ENCODE results near the gene C8B.

C8B gene

GRCh38 chr1:56927171-56927570 is 38.6 kb downstream of the C8B start:
- Histone ChIP-seq H3K36me3 (no peaks in the 10 kb centered on the region), H3K9me3 (replicated peaks in 1 of 11) (peaks cover 0 to 5% (median 0%) of the 10 kb centered on the region in 11 experiments; a peak in 1 of 22 replicates), H3K27me3 (no peaks in the 10 kb centered on the region), H3K27ac (no peak overlapping the region), H3K4me3 (no peak overlapping the region), H3K9ac (no peak overlapping the region), H3K4me2 (no peak overlapping the region), H3K4me1 (no peaks in the 10 kb centered on the region), H4K20me1 (no peaks in the 10 kb centered on the region; a peak in 1 of 22 replicates)
- no peak for TF ChIP-seq Cebpa-rat (IDR thresholded peaks at IDR 0.05)

DNA sequence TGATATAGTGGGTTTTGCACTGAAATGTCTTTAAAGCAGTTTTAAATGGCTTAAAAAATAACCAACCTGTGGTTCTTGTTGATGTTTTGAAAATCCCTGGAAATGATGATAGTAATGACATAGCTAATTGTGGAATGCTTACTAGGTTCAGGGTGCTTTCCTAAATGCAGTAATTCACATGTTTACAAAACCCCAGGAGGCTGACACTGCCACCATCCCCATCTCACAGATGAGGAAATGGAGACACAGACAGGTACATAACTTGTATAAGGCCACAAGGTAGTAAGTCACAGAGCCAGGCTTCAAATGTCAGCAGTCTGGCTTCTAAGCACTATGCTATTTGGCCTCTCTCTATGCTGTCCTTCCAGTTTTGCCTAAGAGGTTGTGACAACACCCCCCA is 40.6 kb downstream of the C8B start:
- peaks cover 0 to 18% (median 13%) of the 10 kb centered on the region in 10 experiments; a peak in 15 of 20 replicates for H3K4me1 ChIP-seq
- H3K9ac ChIP-seq = no peak overlapping the region
- peaks cover 0 to 5% (median 0%) of the 10 kb centered on the region in 11 experiments; a peak in 1 of 22 replicates for H3K9me3 ChIP-seq (replicated peaks in 1 of 11)
- TF ChIP-seq Cebpa-rat (IDR thresholded peaks at IDR 0.05) = no peak
- H3K4me2 ChIP-seq = no peak overlapping the region
- no peak overlapping the region for H3K27ac ChIP-seq
- no peaks in the 10 kb centered on the region for H3K36me3 ChIP-seq
- H3K4me3 ChIP-seq = no peak overlapping the region
- H3K27me3 ChIP-seq = no peaks in the 10 kb centered on the region
- H4K20me1 ChIP-seq = no peaks in the 10 kb centered on the region; a peak in 1 of 22 replicates

GRCh38 chr1:56924116-56924515 is 41.7 kb downstream of the C8B start:
- H3K27me3 ChIP-seq = no peaks in the 10 kb centered on the region
- no peak overlapping the region for H3K4me3 ChIP-seq
- no peak overlapping the region for H3K27ac ChIP-seq
- H3K9me3 ChIP-seq (replicated peaks in 1 of 11) = peaks cover 0 to under 1% (median 0%) of the 10 kb centered on the region in 11 experiments; a peak in 1 of 22 replicates
- no peak overlapping the region for H3K4me2 ChIP-seq
- TF ChIP-seq Cebpa-rat (IDR thresholded peaks at IDR 0.05) = no peak
- H3K9ac ChIP-seq = no peak overlapping the region
- peaks cover 0 to 21% (median 15%) of the 10 kb centered on the region in 10 experiments; a peak in 15 of 20 replicates for H3K4me1 ChIP-seq
- no peaks in the 10 kb centered on the region; a peak in 1 of 22 replicates for H4K20me1 ChIP-seq
- H3K36me3 ChIP-seq = no peaks in the 10 kb centered on the region

GRCh38 chr1:56923201-56923600 is 42.6 kb downstream of the C8B start:
- Histone ChIP-seq H3K9ac (no peak overlapping the region), H3K4me3 (no peak overlapping the region)

GRCh38 chr1:56922507-56922906 is 43.3 kb downstream of the C8B start:
- no peak overlapping the region for H3K9ac ChIP-seq
- TF ChIP-seq Cebpa-rat (IDR thresholded peaks at IDR 0.05) = no peak
- no peak overlapping the region for H3K4me3 ChIP-seq
- no peaks in the 10 kb centered on the region for H3K36me3 ChIP-seq
- H3K4me1 ChIP-seq = peaks cover 0 to 21% (median 15%) of the 10 kb centered on the region in 10 experiments; a peak in 15 of 20 replicates
- no peaks in the 10 kb centered on the region for H3K27me3 ChIP-seq
- no peak overlapping the region for H3K27ac ChIP-seq
- no peaks in the 10 kb centered on the region for H3K9me3 ChIP-seq (replicated peaks in 1 of 11)
- H3K4me2 ChIP-seq = no peak overlapping the region
- H4K20me1 ChIP-seq = no peaks in the 10 kb centered on the region; a peak in 1 of 22 replicates

More at GRCh38 chr1:56923201-56923600, 42.6 kb downstream of the C8B start:
- TF ChIP-seq Cebpa-rat (IDR thresholded peaks at IDR 0.05) = no peak
- Histone ChIP-seq H3K4me2 (no peak overlapping the region), H4K20me1 (no peaks in the 10 kb centered on the region; a peak in 1 of 22 replicates), H3K36me3 (no peaks in the 10 kb centered on the region), H3K27ac (no peak overlapping the region), H3K9me3 (replicated peaks in 1 of 11) (no peaks in the 10 kb centered on the region; a peak in 1 of 22 replicates), H3K4me1 (peaks cover 0 to 21% (median 15%) of the 10 kb centered on the region in 10 experiments; a peak in 15 of 20 replicates), H3K27me3 (no peaks in the 10 kb centered on the region)

DNA sequence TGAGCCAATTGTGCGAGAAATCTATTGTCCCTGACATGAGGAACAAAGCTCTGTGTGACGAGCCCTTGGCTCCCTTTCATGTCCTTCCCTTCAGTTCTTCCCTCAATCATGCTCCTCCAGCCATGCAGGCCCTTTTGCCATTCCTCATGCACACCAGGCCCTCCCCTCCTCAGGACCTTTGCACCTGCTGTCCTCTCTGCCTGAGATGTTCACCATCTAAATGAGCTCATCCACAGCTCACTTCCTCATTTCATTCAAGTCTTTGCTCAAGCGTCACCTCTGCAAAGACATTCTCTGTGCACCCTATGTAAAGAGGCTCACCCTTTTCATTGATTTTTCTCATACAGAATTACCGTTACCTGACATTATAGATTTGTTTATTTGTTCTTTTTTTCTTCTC is 43.7 kb downstream of the C8B start:
- no peak overlapping the region for H3K4me2 ChIP-seq
- no peak for TF ChIP-seq Cebpa-rat (IDR thresholded peaks at IDR 0.05)
- no peaks in the 10 kb centered on the region; a peak in 1 of 22 replicates for H4K20me1 ChIP-seq
- H3K4me1 ChIP-seq = peaks cover 0 to 21% (median 15%) of the 10 kb centered on the region in 10 experiments; a peak in 15 of 20 replicates
- no peaks in the 10 kb centered on the region for H3K36me3 ChIP-seq
- H3K9ac ChIP-seq = no peak overlapping the region
- no peaks in the 10 kb centered on the region for H3K27me3 ChIP-seq
- H3K9me3 ChIP-seq (replicated peaks in 1 of 11) = no peaks in the 10 kb centered on the region
- peak overlapping the region in 2 of 11 experiments; percentile 35 to 60; a peak in 3 of 22 replicates for H3K27ac ChIP-seq
- H3K4me3 ChIP-seq = no peak overlapping the region

- Histone ChIP-seq H3K27ac (peak overlapping the region in 3 of 11 experiments; percentile 23 to 60 (median 35); a peak in 5 of 22 replicates), H3K4me2 (peak overlapping the region in 4 of 11 experiments; percentile 6 to 47 (median 22); a peak in 2 of 22 replicates), H3K36me3 (no peaks in the 10 kb centered on the region), H3K27me3 (no peaks in the 10 kb centered on the region), H3K4me3 (no peak overlapping the region), H3K9me3 (replicated peaks in 1 of 11) (no peaks in the 10 kb centered on the region), H3K4me1 (peaks cover 0 to 21% (median 15%) of the 10 kb centered on the region in 10 experiments; a peak in 15 of 20 replicates), H4K20me1 (no peaks in the 10 kb centered on the region; a peak in 1 of 22 replicates), H3K9ac (no peak overlapping the region)
- no peak for TF ChIP-seq Cebpa-rat (IDR thresholded peaks at IDR 0.05)
These were observed 44.3 kb downstream of the C8B start for GRCh38 chr1:56921479-56921878.

- peak overlapping the region in 9 of 11 experiments; percentile 6 to 59 (median 45); a peak in 15 of 22 replicates for H3K4me2 ChIP-seq
- H4K20me1 ChIP-seq = no peaks in the 10 kb centered on the region; a peak in 1 of 22 replicates
- no peak overlapping the region for H3K9ac ChIP-seq
- no peaks in the 10 kb centered on the region for H3K36me3 ChIP-seq
- H3K27ac ChIP-seq = peak overlapping the region in 3 of 11 experiments; percentile 35 to 60 (median 39); a peak in 6 of 22 replicates
- H3K4me1 ChIP-seq = peaks cover 0 to 28% (median 20%) of the 10 kb centered on the region in 10 experiments; a peak in 15 of 20 replicates
- H3K27me3 ChIP-seq = no peaks in the 10 kb centered on the region
- no peak overlapping the region for H3K4me3 ChIP-seq
- TF ChIP-seq Cebpa-rat (IDR thresholded peaks at IDR 0.05) = peak in 1 of 11 experiments; percentile 71; a peak in 2 of 22 replicates
- no peaks in the 10 kb centered on the region for H3K9me3 ChIP-seq (replicated peaks in 1 of 11)
These were observed 45.2 kb downstream of the C8B start for GRCh38 chr1:56920591-56921001.

GRCh38 chr1:56917356-56917755 is 48.5 kb downstream of the C8B start:
- Histone ChIP-seq H4K20me1 (no peaks in the 10 kb centered on the region), H3K4me2 (no peak overlapping the region), H3K36me3 (no peaks in the 10 kb centered on the region), H3K27ac (no peak overlapping the region), H3K4me3 (no peak overlapping the region), H3K9ac (no peak overlapping the region), H3K27me3 (no peaks in the 10 kb centered on the region), H3K4me1 (peaks cover 0 to 31% (median 22%) of the 10 kb centered on the region in 10 experiments; a peak in 15 of 20 replicates), H3K9me3 (replicated peaks in 1 of 11) (peaks cover 0 to 6% (median 0%) of the 10 kb centered on the region in 11 experiments; a peak in 2 of 22 replicates)
- no peak for TF ChIP-seq Cebpa-rat (IDR thresholded peaks at IDR 0.05)
